K562 (cell line): ENCODE measurements around the gene GABARAP. TPM values are rescaled to one million over a fixed set of nuclear protein-coding genes. Genes with fewer than 3 reads are reported as not detected.

Experiments
- ATAC-seq: fragments of 200-7000 bp; cut with Tn5 transposase; 3 replicates; pipeline ENCODE4 v1.9.1; 2020; ENCODE audit warnings: moderate library complexity
- BruUV-seq: library from RNA; stranded (reverse); fragments of 400-500 nt; replicated peaks from 2 replicates; lab custom pipeline; 2021; lab: Mats Ljungman, UMichigan
- CTCF ChIA-PET: fragments of 300-600 bp; formaldehyde crosslinking; extraction: SDS; loops from one replicate; lab custom pipeline; 2021; ENCODE audit warnings: low intra/inter-chr PET ratio; lab: Yijun Ruan, JAX
- POLR2A ChIA-PET: fragments of 300-600, 350-650 bp; sonication (Branson Sonifier 250); formaldehyde crosslinking; extraction: SDS; loops from one replicate; lab custom pipeline; 2021; ENCODE audit warnings: antibody characterized with exemption, inconsistent platforms; lab: Yijun Ruan, JAX
- DNase-seq, 4 experiments: peaks; one replicate each; pipeline versions ENCODE4 v3.0.0 to v3.0.0-alpha.2; 2011 to 2018; ENCODE audit warnings: low spot score in 3 of 4, mixed read lengths in 3 of 4; ENCODE audit errors: extremely low read depth in 1 of 4
- FAIRE-seq: peaks from 2 replicates; lab custom pipeline; 2011; peaks lifted over from hg19 to GRCh38; lab: Jason Lieb, UNC
- H2AFZ ChIP-seq: 2 replicates; pipeline ENCODE4 v1.6.0; 2011; ENCODE audit warnings: low read depth, low read length, control low read depth, inconsistent platforms
- H3K27ac ChIP-seq: fragments of 200-600 bp; 3 replicates; pipeline ENCODE4 v1.8.0; 2011; ENCODE audit warnings: low read depth, mild to moderate bottlenecking, control low read depth, inconsistent platforms, low read length, moderate library complexity, mixed read lengths; ENCODE audit errors: extremely low read depth
- H3K27me3 ChIP-seq, 2 experiments: fragments of 300-600 bp in 1 of 2; 2 replicates in 1 of 2; 3 replicates in 1 of 2; pipeline versions ENCODE4 v1.6.0 to v1.8.0; 2011; ENCODE audit warnings: inconsistent platforms in 2 of 2, low read length in 2 of 2, mild to moderate bottlenecking in 1 of 2, mixed read lengths in 1 of 2, moderate library complexity in 1 of 2; ENCODE audit not compliant: control insufficient read depth in 2 of 2, insufficient read depth in 2 of 2
- H3K36me3 ChIP-seq: fragments of 300-600 bp; 3 replicates; pipeline ENCODE4 v1.8.0; 2011; ENCODE audit warnings: mild to moderate bottlenecking, low read length, inconsistent platforms; ENCODE audit not compliant: control insufficient read depth, insufficient read depth
- H3K4me1 ChIP-seq, 2 experiments: fragments of 200-600 bp in 1 of 2; replicated peaks in 1 of 2; 2 replicates in 1 of 2; 3 replicates in 1 of 2; pipeline versions ENCODE4 v1.5.1 to v1.8.0; 2011; ENCODE audit warnings: inconsistent platforms in 2 of 2, low read length in 2 of 2, mild to moderate bottlenecking in 1 of 2, mixed read lengths in 1 of 2, moderate library complexity in 1 of 2; ENCODE audit not compliant: control insufficient read depth in 2 of 2, insufficient read depth in 2 of 2
- H3K4me2 ChIP-seq: 2 replicates; pipeline ENCODE4 v1.6.1; 2011; ENCODE audit warnings: low read length, control low read depth, inconsistent platforms, mixed read lengths; ENCODE audit not compliant: insufficient read depth
- H3K4me3 ChIP-seq: fragments of 200-600 bp; sonication (generic), shearing (Covaris generic); 2 replicates; pipeline ENCODE4 v1.5.1; 2016; ENCODE audit warnings: control low read depth, inconsistent platforms
- H3K79me2 ChIP-seq: fragments of 200-600 bp; 3 replicates; pipeline ENCODE4 v1.8.0; 2011; ENCODE audit warnings: low read length, inconsistent platforms; ENCODE audit not compliant: control insufficient read depth, insufficient read depth
- H3K9ac ChIP-seq, 2 experiments: 2 replicates each; pipeline versions ENCODE4 v1.6.0 to v1.6.1; 2011; ENCODE audit warnings: low read depth in 2 of 2, low read length in 2 of 2, control low read depth in 1 of 2, inconsistent platforms in 1 of 2, mild to moderate bottlenecking in 1 of 2, mixed read lengths in 1 of 2; ENCODE audit not compliant: insufficient read depth in 1 of 2
- H3K9me1 ChIP-seq: one replicate; pipeline ENCODE4 v1.6.0; 2011; ENCODE audit warnings: inconsistent platforms, mild to moderate bottlenecking, low read length, moderate library complexity; ENCODE audit not compliant: control insufficient read depth, insufficient read depth
- H3K9me3 ChIP-seq: replicated peaks from 2 replicates; pipeline ENCODE4 v1.5.1; 2011; ENCODE audit warnings: low read depth, low read length, inconsistent platforms; ENCODE audit not compliant: control insufficient read depth, insufficient read depth
- H4K20me1 ChIP-seq: replicated peaks from 2 replicates; pipeline ENCODE4 v1.6.1; 2011; ENCODE audit warnings: low read length, inconsistent platforms, mixed read lengths; ENCODE audit not compliant: control insufficient read depth, insufficient read depth
- ELF1 ChIP-seq: fragments of 200-800 bp; sonication (Bioruptor generic); IDR thresholded peaks from 2 replicates; pipeline ENCODE4 v1.6.1; 2016; ENCODE audit warnings: missing genetic modification characterization, missing compliant biosample characterization
- HNRNPUL1 ChIP-seq: fragments of 200-400 bp; formaldehyde crosslinking; IDR thresholded peaks from 2 replicates; pipeline ENCODE4 v1.6.1; 2017; ENCODE audit warnings: low read length
- MED1 ChIP-seq: sonication (generic); formaldehyde crosslinking; IDR thresholded peaks from 2 replicates; pipeline ENCODE4 v1.8.1; 2023; ENCODE audit warnings: missing genetic modification reagents, borderline replicate concordance
- ZBTB8A ChIP-seq: fragments of 450-650 bp; IDR thresholded peaks from 2 replicates; pipeline ENCODE4 v1.6.1; 2018; ENCODE audit warnings: mild to moderate bottlenecking, moderate library complexity; ENCODE audit not compliant: partially characterized antibody
- WGBS: fragments of 100-300 bp; shearing (Covaris generic); methylation state at CpG from one replicate; pipeline ENCODE4 v1.1.6; 2016; ENCODE audit warnings: low coverage, mixed read lengths; ENCODE audit not compliant: insufficient coverage; ENCODE audit errors: missing lambda C conversion rate; 5-methylcytosine and 5-hydroxymethylcytosine counted together
- in situ Hi-C: fragments of 300-500 bp; cut with MboI; formaldehyde crosslinking; loops from 4 replicates; pipeline ENCODE4 v1.15.0; 2018; ENCODE audit warnings: inconsistent platforms, mixed read lengths
- intact Hi-C: fragments of 100-400 bp; cut with micrococcal nuclease; formaldehyde crosslinking; loops from 2 replicates; pipeline ENCODE4 v1.14.2; 2022
- polyA plus RNA-seq, 8 experiments: library from polyadenylated mRNA; depleted of rRNA in 4 of 8; stranded (reverse) in 5 of 8; unstranded in 3 of 8; fragments of >200 nt; fragmentation: Nextera tagmentation in 2 of 8; fragmentation: Illumina TruSeq in 1 of 8; extraction: Ambion mirVana in 2 of 8; extraction: Trizol in 1 of 8; gene quantifications; 2 replicates each; pipeline versions ENCODE4 v1.2.1 to v1.2.3, GENCODE V29; 2011 to 2014; ENCODE audit warnings: inconsistent platforms in 1 of 8, missing spikeins in 1 of 8
- total RNA-seq, 7 experiments: library from RNA; depleted of rRNA in 6 of 7; stranded (reverse); fragments of >200 nt in 6 of 7; fragmentation: Illumina TruSeq in 2 of 7; extraction: Trizol in 2 of 7; gene quantifications; 2 replicates each; pipeline versions ENCODE4 v1.2.1 to v1.2.3, GENCODE V29; 2011 to 2021; ENCODE audit warnings: low replicate concordance in 1 of 7

The GABARAP gene
- total and polyA plus RNA-seq, 9 of the 15 experiments (the other 6 are each of a cell fraction or from before 2014, with no cell fraction given), result 47.5 to 373 (median 152) TPM

DNA sequence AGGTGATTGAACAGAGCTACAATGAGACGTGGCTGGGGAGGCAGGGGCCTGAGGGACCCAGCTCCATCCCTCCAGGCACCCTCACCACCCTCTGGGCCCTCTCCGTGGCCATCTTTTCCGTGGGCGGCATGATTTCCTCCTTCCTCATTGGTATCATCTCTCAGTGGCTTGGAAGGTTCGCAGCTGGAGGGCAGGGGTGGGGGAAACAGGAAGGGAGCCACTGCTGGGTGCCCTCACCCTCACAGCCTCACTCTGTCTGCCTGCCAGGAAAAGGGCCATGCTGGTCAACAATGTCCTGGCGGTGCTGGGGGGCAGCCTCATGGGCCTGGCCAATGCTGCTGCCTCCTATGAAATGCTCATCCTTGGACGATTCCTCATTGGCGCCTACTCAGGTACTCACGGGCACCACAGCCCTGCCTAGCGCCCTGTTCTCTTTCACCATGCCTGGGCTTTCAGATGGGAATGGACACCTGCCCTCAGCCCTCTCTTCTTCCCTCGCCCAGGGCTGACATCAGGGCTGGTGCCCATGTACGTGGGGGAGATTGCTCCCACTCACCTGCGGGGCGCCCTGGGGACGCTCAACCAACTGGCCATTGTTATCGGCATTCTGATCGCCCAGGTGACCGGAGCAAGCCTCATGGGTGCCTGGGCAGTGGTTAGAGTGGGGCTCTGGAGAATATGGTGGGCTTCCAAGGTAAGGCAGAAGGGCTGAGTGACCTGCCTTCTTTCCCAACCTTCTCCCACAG, 41.4 kb upstream of the GABARAP start:
- in situ Hi-C loops (loop anchor here (5.0 kb wide), 1 partner anchor 59 kb away; no protein-coding TSS in a partner anchor), intact Hi-C loops (loop anchor here (5.0 kb wide), 1 partner anchor 46 kb away; the partner anchor contains the start of gene PHF23)
- WGBS, result 75% methylated on average over 11 of the region's 18 CpGs
- no peak for TF ChIP-seq ZBTB8A
- no peak for TF ChIP-seq ELF1 (tag)
- no peak for TF ChIP-seq MED1 (CRISPR knock-in tag)
- TF ChIP-seq HNRNPUL1, result no peak
- H3K27ac ChIP-seq, result no peak overlapping the region
- DNase-seq (peak in 1 of 4 experiments; percentile 2), FAIRE-seq (no peak), ATAC-seq (no peak)
- no peaks in the 10 kb centered on the region; the same call in 2 of the 3 replicates for H3K79me2 ChIP-seq
- H3K27me3 ChIP-seq, result no peaks in the 10 kb centered on the region
- H3K4me1 ChIP-seq, result peaks cover 15 to 44% of the 10 kb centered on the region in 2 experiments; a peak in 4 of 5 replicates
- H2AFZ ChIP-seq, result no peak overlapping the region
- ChIA-PET POLR2A (interaction anchor here (0.6 to 1.4 kb wide), 5 partner anchors 10 to 368 kb away, joined by 3 to 5 read pairs (median 3); no protein-coding TSS in a partner anchor), CTCF (no interaction called here)
- no peaks in the 10 kb centered on the region for H3K9me1 ChIP-seq
- H3K9ac ChIP-seq, result peak overlapping the region in 1 of 2 experiments; percentile 30; a peak in 1 of 4 replicates
- no peak overlapping the region for H3K4me3 ChIP-seq
- no peak overlapping the region for H3K4me2 ChIP-seq
- H3K36me3 ChIP-seq, result 0 out of 3 replicates have a peak, but pooled peaks cover 3% of the 10 kb centered on the region
- BruUV-seq, result no TSS peak
- H4K20me1 ChIP-seq, result no peaks in the 10 kb centered on the region; the same call in 1 of the 2 replicates
- no peaks in the 10 kb centered on the region for H3K9me3 ChIP-seq
